Adipose tissue (tissue), 3 donors: ENCODE measurements around the gene CNTNAP2. TPM values are rescaled to one million over a fixed set of nuclear protein-coding genes. Genes with fewer than 3 reads are reported as not detected.

Experiments used
- H3K27ac ChIP-seq: one replicate; pipeline ENCODE4 v1.5.1; 2013; ENCODE audit warnings: low read depth, low read length
- WGBS, 3 donors: extraction: QIAGEN DNeasy Blood & Tissue Kit; methylation state at CpG; one replicate each; pipeline ENCODE4 v1.1.7; 2013; 5-methylcytosine and 5-hydroxymethylcytosine counted together
- polyA plus RNA-seq, 3 donors: library from polyadenylated mRNA; stranded (reverse); fragments of 200-250 nt; gene quantifications; one replicate each; pipeline ENCODE4 v1.2.3, GENCODE V29; 2013
- donor health status: healthy with polysubstance abuse.
- donor health status: Bipolar disorder and iron deficiency.
- donor health status: healthy.

The CNTNAP2 gene
- polyA plus RNA-seq, 3 donors: under 0.01 to 0.03 (median 0.01) TPM

DNA sequence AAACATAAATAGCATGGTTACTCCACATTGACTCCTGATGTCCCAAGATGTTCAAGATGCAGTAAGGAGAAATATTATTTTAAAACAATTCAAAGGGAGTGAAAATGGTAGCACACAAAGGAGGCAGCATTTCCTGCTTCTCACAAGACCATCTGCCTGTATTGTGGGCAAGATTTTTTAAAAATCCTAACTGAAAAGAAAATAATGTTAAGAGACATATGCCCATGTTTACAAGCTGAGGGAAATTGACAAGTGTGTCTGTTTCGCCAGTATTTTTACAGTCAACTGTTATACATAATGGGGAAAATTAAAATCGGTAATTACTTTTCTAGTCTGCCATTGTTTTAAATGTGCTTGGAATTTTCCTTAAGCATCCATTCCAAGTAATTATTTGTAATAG, 1827.7 kb downstream of the CNTNAP2 start:
- 69 to 84% (median 76%) methylated on average over 2 of the region's 2 CpGs for WGBS, 3 donors

DNA sequence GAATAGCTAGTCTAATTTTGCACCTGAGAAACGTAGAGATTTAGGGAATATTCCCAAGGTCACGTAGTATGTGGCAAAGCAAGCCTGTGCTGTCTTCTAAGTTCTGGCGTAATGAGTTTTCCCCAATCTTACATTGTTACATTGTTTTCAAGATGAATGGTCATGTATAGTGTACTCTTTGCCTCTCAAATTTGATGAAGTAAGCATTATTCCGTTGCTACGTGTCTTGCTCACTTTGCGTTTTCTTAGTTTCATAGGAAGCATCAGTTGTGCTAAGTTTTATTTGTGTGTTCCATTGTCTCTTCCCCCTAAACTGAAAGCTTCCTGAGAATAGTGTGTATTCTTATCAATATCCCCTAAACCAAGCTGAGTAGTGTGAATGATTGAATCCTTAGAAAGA, 1836.3 kb downstream of the CNTNAP2 start:
- no peak overlapping the region for H3K27ac ChIP-seq
- WGBS, 3 donors: 80 to 92% (median 88%) methylated on average over 6 of the region's 6 CpGs

More for the DNA sequence above, 1827.7 kb downstream of the CNTNAP2 start:
- H3K27ac ChIP-seq: no peak overlapping the region

DNA sequence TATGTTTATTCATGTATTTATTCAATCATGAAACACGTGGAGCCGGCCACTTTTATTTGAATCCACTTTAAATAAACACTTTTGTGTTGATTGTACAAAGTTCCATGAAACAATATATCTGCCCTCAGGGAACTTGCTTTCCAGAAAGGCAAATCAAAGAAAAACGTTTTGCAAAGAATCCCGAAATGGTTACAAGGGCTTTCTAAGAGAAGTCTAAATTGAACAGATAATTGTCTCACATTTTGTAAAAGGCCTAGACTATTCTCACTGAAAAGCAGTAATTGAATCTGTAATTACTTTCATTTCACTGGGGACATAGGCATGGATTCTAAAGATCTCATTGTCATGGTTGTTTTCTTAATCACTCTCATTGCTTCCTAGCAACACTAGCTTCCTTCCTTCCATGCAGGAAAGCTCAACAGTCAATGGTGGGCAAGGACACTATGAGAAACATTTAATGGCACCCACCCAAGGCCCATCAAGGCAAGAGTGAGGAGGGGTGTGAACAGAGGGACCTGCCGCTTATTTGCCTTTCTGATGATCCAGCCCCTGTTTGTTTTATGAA, 1851.5 kb downstream of the CNTNAP2 start:
- 73 to 83% (median 83%) methylated on average over 5 of the region's 5 CpGs for WGBS, 3 donors
- no peak overlapping the region for H3K27ac ChIP-seq

DNA sequence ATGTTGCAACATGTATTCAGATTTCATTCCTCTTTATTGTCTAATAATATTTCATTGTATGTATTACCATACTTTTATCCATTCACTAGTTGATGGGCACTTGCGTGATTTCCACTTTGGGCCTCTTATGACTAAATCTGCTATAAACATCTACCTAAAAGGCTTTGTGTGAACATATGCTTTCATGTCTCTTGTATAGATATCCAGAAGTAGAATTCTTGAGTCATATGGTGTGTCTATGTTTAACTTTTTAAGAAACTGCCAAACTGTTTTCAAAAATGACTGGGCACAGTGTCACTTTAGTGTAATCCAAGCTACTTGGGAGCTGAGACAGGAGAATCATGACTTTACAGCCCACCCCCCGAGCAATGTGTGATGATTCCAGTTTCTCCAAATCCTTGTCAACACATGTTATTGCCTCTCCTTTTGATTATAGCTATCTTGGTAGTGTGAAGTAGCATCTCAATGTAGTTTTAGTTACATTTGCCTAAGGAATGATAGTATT, 1855.1 kb downstream of the CNTNAP2 start:
- WGBS, 3 donors: 68 to 90% (median 86%) methylated on average over 2 of the region's 2 CpGs
- H3K27ac ChIP-seq: no peak overlapping the region

DNA sequence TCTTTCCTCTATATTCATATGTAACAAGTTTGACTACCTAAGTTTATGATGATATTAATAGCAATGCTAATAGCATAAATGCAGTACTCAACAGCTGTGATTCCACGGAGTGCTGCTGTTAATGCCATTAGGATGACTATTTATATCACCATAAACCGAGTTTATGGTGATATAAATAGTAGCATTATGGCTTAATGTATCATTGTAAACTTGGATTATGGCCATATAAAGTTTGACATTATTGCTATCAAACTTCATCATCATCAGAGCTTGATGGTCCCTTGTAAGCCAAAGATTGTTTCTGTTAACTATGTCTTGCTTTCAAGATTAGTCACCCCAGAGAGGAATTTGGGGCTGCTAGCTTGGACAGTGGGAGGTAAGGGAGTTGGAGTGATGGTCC, 1861.6 kb downstream of the CNTNAP2 start:
- no peak overlapping the region for H3K27ac ChIP-seq
- WGBS, 3 donors: 54 to 64% (median 61%) methylated on average over 2 of the region's 2 CpGs

DNA sequence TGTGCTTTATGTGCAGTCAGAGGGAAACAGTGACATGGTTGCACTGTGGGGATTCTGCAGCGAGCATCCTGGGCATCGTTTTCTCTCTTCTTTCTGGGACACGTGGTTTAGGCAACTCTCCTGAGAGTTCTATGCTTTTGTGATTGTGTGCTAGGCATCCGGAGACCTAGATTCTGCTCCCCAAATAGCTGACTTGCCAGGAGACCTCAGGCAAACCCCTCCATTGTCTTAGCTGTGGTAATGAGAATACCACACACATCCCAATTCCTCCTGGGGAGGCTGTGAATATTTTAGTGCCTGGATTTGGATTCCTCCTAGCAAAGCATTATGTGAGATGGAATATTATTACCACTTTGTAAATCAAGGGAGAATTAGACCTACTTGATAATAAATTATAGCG, 1862.0 kb downstream of the CNTNAP2 start:
- 65 to 84% (median 72%) methylated on average over 5 of the region's 5 CpGs for WGBS, 3 donors
- no peak overlapping the region for H3K27ac ChIP-seq

DNA sequence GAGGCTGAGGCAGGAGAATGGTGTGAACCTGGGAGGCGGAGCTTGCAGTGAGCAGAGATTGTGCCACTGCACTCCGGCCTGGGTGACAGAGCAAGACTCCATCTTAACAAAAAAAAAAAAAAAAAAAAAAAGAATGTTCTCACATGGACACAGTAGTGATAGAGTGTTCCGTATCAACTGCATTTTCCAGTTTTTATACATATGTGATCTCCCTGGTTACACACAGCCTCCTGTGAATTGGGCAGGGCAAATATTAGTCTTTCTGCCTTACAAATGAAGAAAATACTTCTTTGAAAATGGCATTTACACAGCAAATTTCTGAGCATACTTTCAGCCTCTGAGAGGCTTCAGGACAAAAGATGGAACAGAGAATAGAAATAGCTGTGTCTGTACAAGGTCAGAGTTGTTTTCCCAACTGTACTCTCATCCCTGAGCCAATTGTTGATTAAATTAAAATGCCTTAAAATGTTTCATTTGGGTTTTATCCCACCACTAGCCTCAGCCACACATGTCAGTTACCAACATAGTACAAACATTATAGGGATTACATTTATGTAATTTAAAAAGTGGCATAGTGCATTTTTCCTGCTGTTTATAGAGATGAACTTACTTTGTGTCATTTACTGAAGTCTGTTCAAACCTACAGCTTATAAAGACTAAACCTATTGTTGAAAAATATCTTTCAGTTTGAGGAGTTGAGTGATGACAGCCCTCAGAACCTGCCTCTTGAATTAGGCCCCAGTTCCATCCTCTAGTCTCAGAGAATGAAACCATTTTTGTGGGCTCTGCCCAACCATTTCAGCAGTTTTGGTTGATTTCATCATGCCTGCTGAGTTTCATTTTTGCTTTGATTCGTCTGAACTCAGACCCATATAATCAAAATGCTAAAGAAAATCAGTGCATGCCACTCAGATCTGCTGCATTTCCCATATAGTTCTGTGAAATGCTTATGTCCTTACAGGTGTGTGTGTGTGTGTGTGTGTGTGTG, 1864.5 kb downstream of the CNTNAP2 start:
- no peak overlapping the region for H3K27ac ChIP-seq
- WGBS, 3 donors: 74 to 83% (median 78%) methylated on average over 3 to 4 of the region's 4 CpGs

DNA sequence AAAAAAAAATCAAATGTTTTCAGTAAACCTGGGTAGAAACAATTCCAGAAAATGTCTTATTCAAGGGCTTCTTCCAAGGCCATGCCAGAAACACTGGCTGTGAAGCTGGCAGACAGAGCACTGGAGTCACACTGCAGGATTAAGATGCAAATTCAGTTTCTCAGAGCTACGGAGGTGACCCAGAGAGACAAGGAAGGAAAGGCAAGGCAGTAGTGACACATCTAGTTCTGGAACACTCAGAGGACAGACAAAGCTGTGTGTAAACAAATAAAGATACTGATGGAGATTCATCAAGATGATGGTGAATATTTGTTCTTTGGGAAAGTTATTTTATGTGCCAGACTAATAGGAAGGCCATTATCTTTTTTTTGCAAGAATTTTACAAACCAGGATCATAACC, 1865.7 kb downstream of the CNTNAP2 start:
- no peak overlapping the region for H3K27ac ChIP-seq
- WGBS, 3 donors: 43 to 74% (median 74%) methylated on average over 1 of the region's 1 CpG

DNA sequence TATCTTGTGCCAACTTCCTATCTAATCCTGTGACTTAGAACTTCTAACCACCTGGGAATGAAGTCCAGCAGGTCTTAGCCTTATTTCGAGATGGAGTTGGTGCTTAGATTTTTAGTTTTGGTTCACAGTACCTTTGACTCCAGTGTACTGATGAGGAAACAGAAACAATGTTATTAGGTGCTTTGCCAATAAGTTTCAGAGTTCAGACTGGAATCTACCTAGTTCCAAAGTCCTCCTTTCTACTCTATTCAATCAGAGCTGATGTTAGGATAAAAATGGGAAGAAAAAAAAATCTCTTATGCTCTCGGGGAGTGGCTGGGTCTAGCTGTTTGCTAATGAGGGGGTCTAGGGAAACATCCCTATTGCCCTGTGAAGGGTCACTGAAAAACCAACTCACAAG, 1867.7 kb downstream of the CNTNAP2 start:
- H3K27ac ChIP-seq: no peak overlapping the region
- WGBS, 3 donors: 53 to 86% (median 83%) methylated on average over 2 of the region's 2 CpGs

DNA sequence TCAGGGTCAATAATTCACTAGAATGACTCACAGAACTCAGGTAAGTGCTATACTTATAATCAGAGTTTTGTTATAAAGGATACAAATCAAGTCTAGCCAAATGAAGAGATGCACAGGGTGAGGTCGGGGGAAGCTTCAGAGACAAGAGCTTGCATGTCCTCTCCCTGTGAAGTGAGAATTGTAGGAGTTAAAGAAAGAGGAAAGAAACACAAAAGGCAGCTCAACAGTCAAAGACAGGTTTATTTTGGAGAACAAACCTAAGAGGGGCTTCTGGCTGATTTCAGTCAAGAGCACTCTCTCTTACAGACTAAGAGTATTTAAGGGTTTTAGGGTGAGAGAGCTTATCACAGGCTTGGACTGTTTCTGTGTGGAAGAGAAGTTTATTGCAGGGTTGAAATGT, 1873.5 kb downstream of the CNTNAP2 start:
- no peak overlapping the region for H3K27ac ChIP-seq
- WGBS, 3 donors: 47 to 82% (median 71%) methylated on average over 1 of the region's 1 CpG

DNA sequence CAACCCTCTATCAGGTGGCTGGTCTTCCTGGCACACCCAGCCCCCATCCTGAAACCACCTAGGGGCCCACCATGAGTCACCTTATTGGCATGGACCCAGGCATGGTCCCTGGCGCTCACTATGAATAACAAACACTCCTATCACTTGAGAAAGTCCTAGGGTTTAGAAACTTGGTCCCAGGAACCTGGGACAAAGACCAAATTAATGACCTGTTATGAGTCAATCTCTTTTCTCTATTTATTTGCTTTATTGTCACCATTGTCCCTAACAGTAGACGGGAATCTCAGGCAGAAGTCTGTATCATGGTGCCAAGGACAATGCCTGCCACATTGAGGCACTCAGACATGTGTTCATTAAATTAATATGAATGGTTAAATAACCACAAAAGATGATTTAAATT, 1874.3 kb downstream of the CNTNAP2 start:
- H3K27ac ChIP-seq: no peak overlapping the region
- 64 to 80% (median 68%) methylated on average over 2 of the region's 2 CpGs for WGBS, 3 donors

DNA sequence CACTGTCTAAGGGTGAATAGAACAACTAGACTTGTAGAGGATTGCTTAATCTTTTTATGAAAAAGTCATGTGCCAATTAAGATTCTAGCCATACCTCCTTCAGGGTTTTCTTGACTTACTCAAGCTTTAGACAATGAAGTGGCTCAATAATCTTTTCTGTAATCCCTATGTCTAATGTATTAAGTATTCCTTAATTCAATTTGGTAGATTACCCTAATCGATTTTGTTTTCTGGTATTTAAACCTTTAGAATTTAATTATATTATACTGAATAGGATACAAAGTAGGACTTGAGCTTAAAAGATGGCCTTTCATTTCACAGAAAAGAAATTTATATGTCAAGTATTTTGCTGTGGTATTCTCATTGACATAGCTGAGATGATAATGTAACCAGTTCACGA, 1876.1 kb downstream of the CNTNAP2 start:
- 76 to 95% (median 89%) methylated on average over 2 of the region's 2 CpGs for WGBS, 3 donors
- no peak overlapping the region for H3K27ac ChIP-seq

DNA sequence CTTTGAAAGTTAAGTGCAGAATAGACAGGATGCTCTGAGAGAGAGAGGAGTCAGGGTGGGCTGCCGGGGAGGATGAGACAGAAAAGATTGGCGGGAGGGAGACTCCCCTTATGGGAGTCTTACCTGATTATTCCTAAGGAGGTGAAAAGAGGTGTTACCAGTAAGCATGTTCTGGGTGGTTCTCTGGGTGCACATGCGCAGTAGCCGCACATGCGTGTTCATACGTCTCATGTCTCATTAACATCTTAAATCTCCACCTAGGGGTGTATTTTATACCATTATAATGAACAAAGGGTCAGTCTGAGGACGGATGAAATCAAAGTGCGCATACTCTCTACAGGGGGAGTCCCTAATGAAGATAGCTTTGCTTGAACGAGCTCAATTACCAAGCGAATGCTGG, 1881.0 kb downstream of the CNTNAP2 start:
- 92 to 97% (median 94%) methylated on average over 10 of the region's 10 CpGs for WGBS, 3 donors
- no peak overlapping the region for H3K27ac ChIP-seq

DNA sequence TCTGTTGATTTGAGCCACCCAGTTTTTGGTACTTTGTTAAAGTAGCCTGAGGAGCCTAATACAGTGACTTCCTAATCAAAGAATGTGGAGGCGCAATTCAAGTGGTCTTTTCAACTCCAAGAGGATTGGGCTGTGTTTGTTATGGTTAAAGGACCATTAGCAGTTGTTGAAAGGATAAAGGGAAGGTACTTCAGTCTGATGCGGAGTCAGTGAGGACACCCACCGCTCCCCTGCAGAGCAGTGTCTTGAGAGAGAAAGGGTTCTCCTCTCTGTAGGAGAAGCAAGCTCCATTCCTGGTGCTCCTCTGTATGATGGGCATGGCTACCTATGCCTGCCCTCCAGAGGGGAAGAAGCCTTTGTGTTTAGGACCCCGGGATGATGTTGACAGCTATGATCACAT, 1883.4 kb downstream of the CNTNAP2 start:
- H3K27ac ChIP-seq: no peak overlapping the region
- 73 to 89% (median 88%) methylated on average over 4 of the region's 4 CpGs for WGBS, 3 donors

DNA sequence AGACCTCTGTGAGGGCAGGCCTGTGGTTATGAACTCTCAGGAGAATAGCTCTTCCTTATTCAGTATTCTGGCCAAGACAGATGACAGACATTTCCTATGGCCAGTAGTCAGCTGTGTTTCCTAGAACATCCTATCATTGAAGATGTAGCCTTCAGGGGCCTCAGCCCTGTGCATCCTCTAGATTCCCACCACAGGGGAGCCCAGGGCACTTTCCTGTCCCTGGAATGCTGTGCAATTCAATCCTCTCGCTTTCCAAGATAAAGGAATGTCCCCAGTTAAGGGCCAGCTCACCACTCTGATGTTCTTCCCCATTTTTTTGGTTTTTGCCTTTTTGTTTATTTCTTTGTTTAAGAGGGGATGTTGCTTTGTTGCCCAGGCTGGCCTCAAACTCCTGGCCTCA, 1895.2 kb downstream of the CNTNAP2 start:
- WGBS, 3 donors: 56 to 90% (median 89%) methylated on average over 1 of the region's 1 CpG
- no peak overlapping the region for H3K27ac ChIP-seq

DNA sequence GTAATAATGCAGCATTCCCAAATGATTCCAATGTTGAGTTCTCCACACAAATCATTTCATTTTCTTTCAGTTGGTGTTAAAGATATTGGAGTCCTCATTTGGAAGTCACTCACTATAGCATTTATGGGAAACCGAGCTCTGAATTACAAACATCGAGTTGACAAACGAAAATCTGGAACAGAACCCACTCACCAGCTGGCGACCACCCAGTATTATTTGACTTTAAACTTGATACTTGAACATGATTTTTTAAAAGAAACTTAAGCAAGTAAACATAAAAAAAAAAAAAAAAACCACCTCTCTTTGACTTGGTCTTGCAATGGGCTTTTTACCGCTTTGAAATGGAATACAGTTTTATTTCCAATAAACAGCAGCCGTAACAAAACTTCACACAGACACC, 1897.4 kb downstream of the CNTNAP2 start:
- 65 to 89% (median 78%) methylated on average over 6 of the region's 6 CpGs for WGBS, 3 donors
- no peak overlapping the region for H3K27ac ChIP-seq

DNA sequence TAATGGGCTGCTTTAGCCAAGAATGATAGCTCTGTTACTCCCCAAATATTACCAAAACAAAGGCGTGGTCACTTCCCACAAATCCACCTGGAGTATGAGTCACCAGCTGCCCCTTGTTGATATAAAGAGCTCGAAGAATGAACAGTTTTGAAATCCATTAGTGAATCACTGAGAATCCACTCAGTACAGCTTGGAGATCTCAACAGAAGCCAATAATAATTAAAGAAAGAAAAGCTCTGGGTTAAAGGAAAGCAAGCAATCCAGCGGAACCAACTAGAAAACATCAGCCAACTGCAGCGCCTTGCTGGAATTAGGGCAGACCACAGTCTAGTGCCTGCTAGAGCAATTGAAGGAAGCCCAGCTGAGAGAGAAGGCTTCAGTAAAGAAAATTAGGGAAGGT, 1897.9 kb downstream of the CNTNAP2 start:
- WGBS, 3 donors: 74 to 79% (median 78%) methylated on average over 4 of the region's 4 CpGs
- H3K27ac ChIP-seq: no peak overlapping the region

DNA sequence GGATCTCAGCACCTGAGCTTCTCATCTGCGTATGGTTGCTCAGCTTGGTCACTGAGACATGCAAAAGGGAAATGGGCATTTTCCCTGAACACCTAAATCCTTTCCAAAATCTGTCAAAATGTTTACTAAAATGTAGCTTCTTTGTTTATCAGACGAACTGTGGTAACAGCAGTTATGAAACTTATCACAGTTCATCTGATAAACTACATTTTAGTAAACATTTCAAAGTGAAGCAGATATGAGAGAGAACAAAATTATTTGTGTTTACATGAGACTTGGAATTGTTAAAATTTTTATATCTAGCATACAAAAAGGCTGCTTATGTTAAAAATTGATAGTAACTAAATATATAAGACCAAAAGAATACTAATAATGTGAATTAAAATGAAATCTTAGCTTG, 1900.5 kb downstream of the CNTNAP2 start:
- 42 to 77% (median 75%) methylated on average over 2 of the region's 2 CpGs for WGBS, 3 donors
- no peak overlapping the region for H3K27ac ChIP-seq

DNA sequence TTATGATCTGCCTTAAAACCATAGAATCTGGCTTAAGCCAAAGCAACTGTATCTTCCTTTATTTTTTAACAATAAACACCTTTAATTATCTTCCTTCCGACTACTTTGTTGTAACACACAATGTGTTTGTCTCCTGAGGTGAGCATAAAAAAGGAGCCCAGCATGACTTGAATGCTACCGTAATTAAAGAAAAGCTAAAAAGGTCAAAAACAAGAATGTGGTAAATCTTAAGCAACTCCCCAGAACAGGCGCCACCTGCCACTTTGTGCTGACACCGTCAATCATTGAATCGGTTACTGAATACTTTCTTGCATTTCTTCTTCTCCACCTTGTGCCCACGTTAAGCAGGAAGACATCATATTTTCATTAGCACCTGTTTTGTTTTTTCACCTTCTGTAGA, 1904.1 kb downstream of the CNTNAP2 start:
- WGBS, 3 donors: 51 to 81% (median 78%) methylated on average over 6 of the region's 6 CpGs

More for the DNA sequence above, 1904.1 kb downstream of the CNTNAP2 start:
- no peak overlapping the region for H3K27ac ChIP-seq
